HepG2 (cell line): Measurements from ENCODE around the gene PEF1. TPM values are rescaled to one million over a fixed set of nuclear protein-coding genes. Genes with fewer than 3 reads are reported as not detected.
A peak's percentile ranks its signal among the peaks of the same experiment; 100 is the strongest.

Experiments used
- ATF4 ChIP-seq, 2 experiments: fragments of 450-650 bp in 1 of 2; sonication (generic) in 1 of 2; formaldehyde crosslinking; IDR thresholded peaks; 2 replicates each; pipeline versions ENCODE4 v1.5.0 to v1.8.0; 2020 to 2022; ENCODE audit warnings: mild to moderate bottlenecking in 1 of 2, missing genetic modification reagents in 1 of 2
- BCL6 ChIP-seq: IDR thresholded peaks from 2 replicates; pipeline ENCODE4 v1.6.1; 2016; ENCODE audit warnings: missing genetic modification reagents, missing compliant biosample characterization
- E2F2 ChIP-seq: sonication (generic); formaldehyde crosslinking; IDR thresholded peaks from 2 replicates; pipeline ENCODE4 v1.4.0; 2020; ENCODE audit warnings: missing genetic modification reagents, borderline replicate concordance
- HMGXB4 ChIP-seq, 2 experiments: sonication (generic) in 1 of 2; formaldehyde crosslinking in 1 of 2; IDR thresholded peaks; 2 replicates each; pipeline versions ENCODE4 v1.4.0 to v1.6.1; 2018 to 2020; ENCODE audit warnings: missing genetic modification reagents in 2 of 2, borderline replicate concordance in 1 of 2, low read depth in 1 of 2, mild to moderate bottlenecking in 1 of 2, missing biosample characterization in 1 of 2
- MLLT10 ChIP-seq: sonication (generic); formaldehyde crosslinking; IDR thresholded peaks from 2 replicates; pipeline ENCODE4 v1.4.0; 2020; ENCODE audit warnings: missing genetic modification reagents
- NFKB2 ChIP-seq: sonication (generic); formaldehyde crosslinking; IDR thresholded peaks from 2 replicates; pipeline ENCODE4 v1.4.0; 2020; ENCODE audit warnings: missing genetic modification reagents, borderline replicate concordance
- NFYC ChIP-seq: IDR thresholded peaks from 2 replicates; pipeline ENCODE4 v1.6.1; 2016; ENCODE audit warnings: missing genetic modification reagents, missing compliant biosample characterization
- TEAD2 ChIP-seq: sonication (generic); formaldehyde crosslinking; IDR thresholded peaks from 2 replicates; pipeline ENCODE4 v1.9.0; 2021; ENCODE audit warnings: missing genetic modification reagents
- TEAD3 ChIP-seq: optimal IDR thresholded peaks from 2 replicates; pipeline ENCODE3; 2016; ENCODE audit warnings: borderline replicate concordance
- UBTF ChIP-seq: sonication (generic); formaldehyde crosslinking; IDR thresholded peaks from 2 replicates; pipeline ENCODE4 v1.4.0; 2020; ENCODE audit warnings: mild to moderate bottlenecking, missing genetic modification reagents
- ZBED4 ChIP-seq: sonication (generic); formaldehyde crosslinking; IDR thresholded peaks from 2 replicates; pipeline ENCODE4 v1.4.0; 2020; ENCODE audit warnings: missing genetic modification reagents, borderline replicate concordance
- ZBTB2 ChIP-seq: sonication (generic); formaldehyde crosslinking; IDR thresholded peaks from 2 replicates; pipeline ENCODE4 v1.8.0; 2022; ENCODE audit warnings: low read depth, missing genetic modification reagents
- ZNF256 ChIP-seq: sonication (generic); formaldehyde crosslinking; conservative IDR thresholded peaks from 2 replicates; pipeline ENCODE4 v1.4.0; 2020; ENCODE audit warnings: missing genetic modification reagents
- ZNF432 ChIP-seq: sonication (generic); formaldehyde crosslinking; IDR thresholded peaks from 2 replicates; pipeline ENCODE4 v1.5.0; 2020; ENCODE audit warnings: missing genetic modification reagents, mild to moderate bottlenecking, borderline replicate concordance
- ZNF547 ChIP-seq: sonication (generic); formaldehyde crosslinking; IDR thresholded peaks from 2 replicates; pipeline ENCODE4 v1.5.1; 2020; ENCODE audit warnings: mild to moderate bottlenecking, missing genetic modification reagents
- ZNF569 ChIP-seq: sonication (generic); formaldehyde crosslinking; IDR thresholded peaks from 2 replicates; pipeline ENCODE4 v1.5.0; 2020; ENCODE audit warnings: mild to moderate bottlenecking, missing genetic modification reagents, moderate library complexity, borderline replicate concordance
- polyA plus RNA-seq, 8 experiments: library from polyadenylated mRNA; depleted of rRNA in 3 of 8; stranded (reverse) in 7 of 8; unstranded in 1 of 8; fragments of >200 nt; fragmentation: Illumina TruSeq in 4 of 8; extraction: Trizol in 4 of 8; gene quantifications; 2 replicates each; pipeline versions ENCODE4 v1.2.1 to v1.2.3, GENCODE V29; 2011 to 2016; ENCODE audit warnings: low read depth in 4 of 8, missing spikeins in 1 of 8, mixed read lengths in 1 of 8; ENCODE audit not compliant: insufficient read depth in 1 of 8
- total RNA-seq, 5 experiments: library from RNA; depleted of rRNA; stranded (reverse); fragments of >200 nt; fragmentation: Illumina TruSeq; extraction: Trizol; gene quantifications; 2 replicates each; pipeline ENCODE4 v1.2.3, GENCODE V29; 2016; ENCODE audit warnings: low read depth in 1 of 5

The PEF1 gene
- total and polyA plus RNA-seq, 2 of the 13 experiments (the other 11 are each of a cell fraction or from before 2014, with no cell fraction given) = 57.1 to 57.8 TPM

DNA sequence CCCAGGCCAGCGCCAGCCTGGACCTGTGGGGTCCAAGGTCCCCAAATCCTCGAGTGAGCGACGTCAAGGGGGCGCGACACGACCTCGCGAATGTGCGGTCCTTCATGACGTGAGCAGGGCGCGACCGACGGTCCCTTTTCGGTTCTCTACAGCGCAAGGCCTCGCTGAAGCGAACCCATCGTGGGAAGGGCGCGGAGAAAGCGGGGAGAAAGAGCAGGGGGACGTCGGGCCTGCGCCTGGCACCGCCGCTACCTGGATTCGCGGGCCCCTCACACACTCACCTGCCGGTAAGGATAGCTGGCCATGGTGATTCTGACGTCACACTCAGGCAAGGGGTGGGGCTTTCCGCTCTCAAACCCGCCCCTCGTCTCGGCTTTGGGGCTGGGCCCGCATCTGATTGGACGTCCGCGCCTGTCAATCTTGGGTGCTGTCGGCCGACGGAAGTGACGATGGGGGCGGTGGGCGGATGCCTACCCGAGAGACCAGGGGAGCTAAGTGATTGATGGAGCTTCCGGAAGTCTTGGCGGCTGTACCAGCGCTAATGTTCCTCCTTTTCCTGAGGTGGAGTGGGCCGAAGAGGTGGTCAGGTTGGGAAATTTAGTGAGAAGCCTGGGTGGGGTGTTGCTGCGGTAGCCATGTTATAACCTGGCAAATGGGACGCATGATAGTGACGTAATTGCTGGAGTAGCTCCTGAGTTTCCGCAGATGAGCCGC lies at the start of gene PEF1 (continued):
- TF ChIP-seq NFYC (peak; percentile 94), NFKB2 (CRISPR knock-in tag) (peak; percentile 30; the same call in 1 of the 2 replicates), ZBED4 (CRISPR knock-in tag) (no peak), ZBTB2 (CRISPR knock-in tag) (peak; percentile 66; the same call in 1 of the 2 replicates), ATF4 (CRISPR knock-in tag; IDR thresholded peaks at IDR 0.05) (no peak; a peak in 2 of 4 replicates), ZNF569 (CRISPR knock-in tag) (no peak), HMGXB4 (CRISPR knock-in tag; IDR thresholded peaks at IDR 0.05; ENCODE audit: borderline replicate concordance in 1 of 2, low read depth in 1 of 2) (peak; percentile 57 to 86; a peak in 3 of 4 replicates), E2F2 (CRISPR knock-in tag) (no peak), BCL6 (CRISPR knock-in tag) (peak; percentile 78), ZNF547 (CRISPR knock-in tag) (peak; percentile 93), UBTF (CRISPR knock-in tag) (peak; percentile 44; the same call in 1 of the 2 replicates), MLLT10 (no peak), TEAD2 (CRISPR knock-in tag) (no peak), TEAD3 (CRISPR knock-in tag) (peak; percentile 58), ZNF432 (CRISPR knock-in tag) (no peak), ZNF256 (CRISPR knock-in tag) (0 out of 2 replicates have a peak, but pooled peaks have one; percentile 54)
